Mesendoderm (in vitro differentiated cells): ENCODE data around the gene UNC45B.
"Not testable (repeated sequence)": the region's sequence is repeated elsewhere in the genome, so short reads cannot be mapped to it uniquely, and the experiment has no call there.

Experiments
- DNase-seq: peaks from one replicate; pipeline ENCODE4 v3.0.0; 2013
- H2AK5ac ChIP-seq: 2 replicates; pipeline ENCODE4 v1.6.1; 2013; ENCODE audit warnings: low read length, inconsistent platforms
- H2BK120ac ChIP-seq: 2 replicates; pipeline ENCODE4 v1.6.1; 2013; ENCODE audit warnings: low read depth, mild to moderate bottlenecking, low read length, moderate library complexity, mixed read lengths
- H2BK15ac ChIP-seq: replicated peaks from 2 replicates; pipeline ENCODE4 v1.6.1; 2013; ENCODE audit warnings: low read depth, mild to moderate bottlenecking, moderate library complexity
- H2BK5ac ChIP-seq: 2 replicates; pipeline ENCODE4 v1.6.1; 2013; ENCODE audit warnings: low read length, inconsistent platforms
- H3K18ac ChIP-seq: 2 replicates; pipeline ENCODE4 v1.6.1; 2013; ENCODE audit warnings: mild to moderate bottlenecking, low read length, mixed read lengths
- H3K23ac ChIP-seq: one replicate; pipeline ENCODE4 v1.6.1; 2013; ENCODE audit warnings: low read length
- H3K27ac ChIP-seq: 2 replicates; pipeline ENCODE4 v1.5.1; 2013; ENCODE audit warnings: low read depth, mild to moderate bottlenecking, inconsistent platforms, low read length, moderate library complexity
- H3K27me3 ChIP-seq: 2 replicates; pipeline ENCODE4 v1.6.1; 2013; ENCODE audit warnings: low read length, control low read depth, mild to moderate bottlenecking, inconsistent platforms; ENCODE audit not compliant: insufficient read depth, poor library complexity
- H3K36me3 ChIP-seq: 2 replicates; pipeline ENCODE4 v1.6.1; 2013; ENCODE audit warnings: low read length, inconsistent platforms; ENCODE audit not compliant: control insufficient read depth, insufficient read depth
- H3K4ac ChIP-seq: one replicate; pipeline ENCODE4 v1.6.1; 2013; ENCODE audit warnings: low read depth, mild to moderate bottlenecking, low read length, moderate library complexity
- H3K4me1 ChIP-seq: 2 replicates; pipeline ENCODE4 v1.6.1; 2013; ENCODE audit warnings: low read depth, low read length, inconsistent platforms; ENCODE audit not compliant: control insufficient read depth
- H3K4me2 ChIP-seq: 2 replicates; pipeline ENCODE4 v1.6.1; 2013; ENCODE audit warnings: low read length
- H3K4me3 ChIP-seq: 2 replicates; pipeline ENCODE4 v1.5.1; 2013; ENCODE audit warnings: mild to moderate bottlenecking, low read length
- H3K56ac ChIP-seq: one replicate; pipeline ENCODE4 v1.6.1; 2013; ENCODE audit warnings: low read length
- H3K79me1 ChIP-seq: 2 replicates; pipeline ENCODE4 v1.6.1; 2013; ENCODE audit warnings: low read length, inconsistent platforms
- H3K79me2 ChIP-seq: 2 replicates; pipeline ENCODE4 v1.6.1; 2013; ENCODE audit warnings: mild to moderate bottlenecking, low read length; ENCODE audit not compliant: control insufficient read depth, insufficient read depth
- H3K9ac ChIP-seq: 2 replicates; pipeline ENCODE4 v1.6.1; 2013; ENCODE audit warnings: low read length, inconsistent platforms
- H4K5ac ChIP-seq: one replicate; pipeline ENCODE4 v1.6.1; 2013; ENCODE audit warnings: low read length
- H4K8ac ChIP-seq: one replicate; pipeline ENCODE4 v1.6.1; 2013; ENCODE audit warnings: low read depth, mild to moderate bottlenecking, control low read depth, low read length, moderate library complexity
- WGBS: extraction: QIAGEN DNeasy Blood & Tissue Kit; methylation state at CpG from one replicate; pipeline ENCODE4 v1.1.7; 2013; ENCODE audit warnings: low lambda C conversion rate, missing lambda C conversion rate; ENCODE audit not compliant: insufficient coverage; ENCODE audit errors: extremely low coverage; 5-methylcytosine and 5-hydroxymethylcytosine counted together

UNC45B gene

GRCh38 chr17:35167666-35168065, 20.0 kb downstream of the UNC45B start:
- Histone ChIP-seq H3K4me1 (no peaks in the 10 kb centered on the region), H3K36me3 (no peaks in the 10 kb centered on the region)
- no CpG with 5 or more reads among the region's 1 CpG for WGBS

GRCh38 chr17:35169835-35170363, 22.3 kb downstream of the UNC45B start:
- no peak overlapping the region for H2AK5ac ChIP-seq
- no peak overlapping the region for H3K18ac ChIP-seq
- no peak overlapping the region for H3K27ac ChIP-seq
- H4K8ac ChIP-seq, result no peak overlapping the region
- H3K56ac ChIP-seq, result no peak overlapping the region
- no peaks in the 10 kb centered on the region for H3K4me1 ChIP-seq
- H4K5ac ChIP-seq, result no peak overlapping the region
- DNase-seq, result no peak
- H3K36me3 ChIP-seq, result no peaks in the 10 kb centered on the region
- H2BK120ac ChIP-seq, result no peak overlapping the region
- no peaks in the 10 kb centered on the region for H3K79me1 ChIP-seq
- H3K9ac ChIP-seq, result no peak overlapping the region
- H3K4me2 ChIP-seq, result no peak overlapping the region
- H3K23ac ChIP-seq, result no peak overlapping the region
- no peak overlapping the region for H3K4ac ChIP-seq
- no peaks in the 10 kb centered on the region for H3K27me3 ChIP-seq
- no peak overlapping the region for H3K4me3 ChIP-seq
- H2BK15ac ChIP-seq, result no peak overlapping the region
- no peaks in the 10 kb centered on the region for H3K79me2 ChIP-seq
- no peak overlapping the region for H2BK5ac ChIP-seq
- no CpG with 5 or more reads among the region's 17 CpGs for WGBS

More at GRCh38 chr17:35167666-35168065, 20.0 kb downstream of the UNC45B start:
- no peak overlapping the region for H4K8ac ChIP-seq
- no peak overlapping the region for H3K56ac ChIP-seq
- no peak overlapping the region for H3K4ac ChIP-seq
- DNase-seq, result no peak
- H3K79me2 ChIP-seq, result no peaks in the 10 kb centered on the region
- no peak overlapping the region for H4K5ac ChIP-seq
- H3K18ac ChIP-seq, result no peak overlapping the region
- no peak overlapping the region for H3K27ac ChIP-seq
- H3K27me3 ChIP-seq, result no peaks in the 10 kb centered on the region
- H3K79me1 ChIP-seq, result no peaks in the 10 kb centered on the region
- no peak overlapping the region for H2BK120ac ChIP-seq
- H3K9ac ChIP-seq, result no peak overlapping the region
- H2BK5ac ChIP-seq, result no peak overlapping the region
- no peak overlapping the region for H3K4me3 ChIP-seq
- H3K4me2 ChIP-seq, result no peak overlapping the region
- no peak overlapping the region for H2BK15ac ChIP-seq
- H3K23ac ChIP-seq, result no peak overlapping the region
- H2AK5ac ChIP-seq, result no peak overlapping the region

- no peaks in the 10 kb centered on the region for H3K36me3 ChIP-seq
- no peaks in the 10 kb centered on the region for H3K4me1 ChIP-seq
- H4K8ac ChIP-seq, result no peak overlapping the region
- H3K79me1 ChIP-seq, result no peaks in the 10 kb centered on the region
- no peak overlapping the region for H2BK120ac ChIP-seq
- DNase-seq, result no peak
- H3K56ac ChIP-seq, result peak overlapping the region; percentile 25
- no peak overlapping the region for H2BK5ac ChIP-seq
- H3K27me3 ChIP-seq, result no peaks in the 10 kb centered on the region
- H2AK5ac ChIP-seq, result no peak overlapping the region
- H3K27ac ChIP-seq, result no peak overlapping the region
- H3K18ac ChIP-seq, result no peak overlapping the region
- H3K4ac ChIP-seq, result no peak overlapping the region
- H3K9ac ChIP-seq, result no peak overlapping the region
- no peak overlapping the region for H3K23ac ChIP-seq
- WGBS, result no CpG with 5 or more reads among the region's 18 CpGs
- H3K4me3 ChIP-seq, result no peak overlapping the region
- no peak overlapping the region for H4K5ac ChIP-seq
- no peaks in the 10 kb centered on the region for H3K79me2 ChIP-seq
- no peak overlapping the region for H2BK15ac ChIP-seq
- H3K4me2 ChIP-seq, result no peak overlapping the region
Observed at GRCh38 chr17:35170968-35171771, 23.6 kb downstream of the UNC45B start.

GRCh38 chr17:35171834-35172233, 24.2 kb downstream of the UNC45B start:
- no peak overlapping the region for H3K4ac ChIP-seq
- no peaks in the 10 kb centered on the region for H3K27me3 ChIP-seq
- H2AK5ac ChIP-seq, result no peak overlapping the region
- no peak overlapping the region for H2BK15ac ChIP-seq
- no peak overlapping the region for H3K9ac ChIP-seq
- H3K23ac ChIP-seq, result no peak overlapping the region
- no peak overlapping the region for H3K27ac ChIP-seq
- H3K4me3 ChIP-seq, result no peak overlapping the region
- H3K79me2 ChIP-seq, result no peaks in the 10 kb centered on the region
- H3K79me1 ChIP-seq, result no peaks in the 10 kb centered on the region
- no peaks in the 10 kb centered on the region for H3K36me3 ChIP-seq
- H3K18ac ChIP-seq, result no peak overlapping the region
- WGBS, result no CpG with 5 or more reads among the region's 2 CpGs
- no peak for DNase-seq
- H2BK120ac ChIP-seq, result no peak overlapping the region
- H3K4me1 ChIP-seq, result no peaks in the 10 kb centered on the region
- no peak overlapping the region for H4K5ac ChIP-seq
- H2BK5ac ChIP-seq, result no peak overlapping the region
- H3K56ac ChIP-seq, result no peak overlapping the region
- H3K4me2 ChIP-seq, result no peak overlapping the region
- H4K8ac ChIP-seq, result no peak overlapping the region

- not testable (repeated sequence) for H3K18ac ChIP-seq, H3K56ac ChIP-seq, H2BK120ac ChIP-seq, H3K27ac ChIP-seq, H2AK5ac ChIP-seq, H2BK15ac ChIP-seq, H3K79me2 ChIP-seq, H3K4me2 ChIP-seq, H4K5ac ChIP-seq, DNase-seq, H2BK5ac ChIP-seq, H3K27me3 ChIP-seq, H4K8ac ChIP-seq, H3K4ac ChIP-seq, H3K4me3 ChIP-seq, H3K79me1 ChIP-seq, H3K4me1 ChIP-seq, H3K9ac ChIP-seq, H3K23ac ChIP-seq, H3K36me3 ChIP-seq
- no CpG with 5 or more reads among the region's 3 CpGs for WGBS
Observed at GRCh38 chr17:35172321-35172720, 24.7 kb downstream of the UNC45B start.
